ENCODE measurements around the gene TMEM181. TPM values are rescaled to one million over a fixed set of nuclear protein-coding genes. Genes with fewer than 3 reads are reported as not detected.
"Not testable (repeated sequence)": the region's sequence is repeated elsewhere in the genome, so short reads cannot be mapped to it uniquely, and the experiment has no call there.

Gene TMEM181
- total RNA-seq, 1 donor from 2014 or later, result 37.9 TPM

GRCh38 chr6:158536891-158537798 is 22.7 kb upstream of the TMEM181 start:
- DNase-seq (ENCODE audit: low spot score), result no peak

- no peak for DNase-seq (ENCODE audit: low spot score)
Observed at GRCh38 chr6:158538741-158539140, 21.1 kb upstream of the TMEM181 start.

- DNase-seq (ENCODE audit: low spot score), result no peak
Observed at GRCh38 chr6:158539413-158539812, 20.5 kb upstream of the TMEM181 start.

GRCh38 chr6:158539881-158540280 is 20.0 kb upstream of the TMEM181 start:
- DNase-seq (ENCODE audit: low spot score), result no peak

- no peak for DNase-seq (ENCODE audit: low spot score)
Observed at GRCh38 chr6:158543606-158544185, 16.2 kb upstream of the TMEM181 start.

GRCh38 chr6:158544428-158544827 is 15.5 kb upstream of the TMEM181 start:
- DNase-seq (ENCODE audit: low spot score), result no peak

GRCh38 chr6:158545043-158545966 is 14.6 kb upstream of the TMEM181 start:
- DNase-seq (ENCODE audit: low spot score), result no peak

GRCh38 chr6:158548418-158549161 is 11.3 kb upstream of the TMEM181 start:
- no peak for DNase-seq (ENCODE audit: low spot score)

GRCh38 chr6:158552055-158552795 is 7.7 kb upstream of the TMEM181 start:
- DNase-seq (ENCODE audit: low spot score), result no peak

GRCh38 chr6:158552796-158553138 is 7.1 kb upstream of the TMEM181 start:
- no peak for DNase-seq (ENCODE audit: low spot score)

GRCh38 chr6:158554611-158555361 is 5.1 kb upstream of the TMEM181 start:
- no peak for DNase-seq (ENCODE audit: low spot score)

GRCh38 chr6:158556113-158556512 is 3.8 kb upstream of the TMEM181 start:
- no peak for DNase-seq (ENCODE audit: low spot score)

GRCh38 chr6:158557110-158557509 is 2.8 kb upstream of the TMEM181 start:
- not testable (repeated sequence) for DNase-seq (ENCODE audit: low spot score)

- DNase-seq (ENCODE audit: low spot score), result no peak
Observed at GRCh38 chr6:158557927-158558326, 2.0 kb upstream of the TMEM181 start.

- DNase-seq (ENCODE audit: low spot score), result no peak
Observed at GRCh38 chr6:158558415-158559306, 1.2 kb upstream of the TMEM181 start.

GRCh38 chr6:158559338-158559894 is 475 bp upstream of the TMEM181 start:
- DNase-seq (ENCODE audit: low spot score), result no peak

GRCh38 chr6:158560836-158561320 is 987 bp downstream of the TMEM181 start:
- DNase-seq (ENCODE audit: low spot score), result no peak

GRCh38 chr6:158561321-158561884 is 1.5 kb downstream of the TMEM181 start:
- DNase-seq (ENCODE audit: low spot score), result no peak

Data from mucosa of gallbladder (tissue), 1 donor.